Measurements from ENCODE around the gene MRFAP1L1.
"Not testable (repeated sequence)": the region's sequence is repeated elsewhere in the genome, so short reads cannot be mapped to it uniquely, and the experiment has no call there.

MRFAP1L1 gene

GRCh38 chr4:6709230-6710114 is at the start of gene MRFAP1L1:
Gene MRFAP1L1, minus strand, starts transcription at chr4:6709865. Its CDS starts 236 bp downstream, at chr4:6709629.
- no peaks in the 10 kb centered on the region; the same call in 1 of the 2 replicates for H3K79me2 ChIP-seq (ENCODE audit: insufficient read depth, low read length)
- peak within 1 kb of the TSS; percentile 67 for H3K9ac ChIP-seq (ENCODE audit: low read length)
- TF ChIP-seq CTCF (IDR thresholded peaks at IDR 0.05; ENCODE audit: low read length) (no peak), EZH2 (IDR thresholded peaks at IDR 0.05; ENCODE audit: borderline replicate concordance, low read length) (no peak)
- H3K9me2 ChIP-seq (ENCODE audit: low read depth, low read length) = no peaks in the 10 kb centered on the region
- H3K36me3 ChIP-seq (ENCODE audit: insufficient read depth, low read length) = peaks cover 28% of the 10 kb centered on the region
- no peaks in the 10 kb centered on the region for H3K27me3 ChIP-seq (ENCODE audit: insufficient read depth, low read length)
- H3F3A ChIP-seq (ENCODE audit: insufficient read depth, low read length) = no peaks in the 10 kb centered on the region
- H4K20me1 ChIP-seq (ENCODE audit: insufficient read depth, low read length) = no peaks in the 10 kb centered on the region
- H2AFZ ChIP-seq (ENCODE audit: low read length) = 0 out of 2 replicates have a peak within 1 kb of the TSS, but pooled peaks have one; percentile 55
- peaks cover 17% of the 10 kb centered on the region for H3K4me1 ChIP-seq (ENCODE audit: insufficient read depth, low read length, severe bottlenecking)
- peak within 1 kb of the TSS; percentile 74 for H3K4me2 ChIP-seq (ENCODE audit: low read length)
- peak within 1 kb of the TSS; percentile 73 for H3K27ac ChIP-seq (ENCODE audit: low read depth, low read length, poor library complexity, severe bottlenecking)
- peak within 1 kb of the TSS; percentile 80 for H3K4me3 ChIP-seq (ENCODE audit: low read depth, low read length, poor library complexity, severe bottlenecking)
- H3K9me3 ChIP-seq (ENCODE audit: low read length) = peaks cover 10% of the 10 kb centered on the region; the same call in 1 of the 2 replicates

DNA sequence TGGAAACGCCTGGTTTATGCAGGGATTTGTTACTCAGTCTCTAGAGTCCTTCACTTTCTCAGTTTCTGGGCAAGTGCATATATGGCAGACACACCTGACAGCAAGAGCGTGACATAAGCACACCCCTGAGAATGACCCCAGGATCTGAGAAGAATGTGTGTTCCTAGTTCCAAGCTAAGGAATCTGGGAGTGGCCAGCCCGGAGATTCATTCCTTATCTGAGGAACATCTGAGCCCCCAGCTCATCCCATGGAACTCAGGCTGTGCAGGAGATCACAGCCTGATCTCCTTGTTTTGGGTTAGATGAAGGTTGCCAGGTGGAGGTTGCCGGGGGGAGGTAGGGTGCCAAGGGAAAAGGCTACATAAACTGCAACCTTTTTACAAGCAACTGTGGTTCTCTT is 49.1 kb upstream of the MRFAP1L1 start:
- no peaks in the 10 kb centered on the region for H3K4me1 ChIP-seq (ENCODE audit: insufficient read depth, low read length, severe bottlenecking)
- no peak overlapping the region for H2AFZ ChIP-seq (ENCODE audit: low read length)
- H3K9ac ChIP-seq (ENCODE audit: low read length) = no peak overlapping the region
- no peak overlapping the region for H3K27ac ChIP-seq (ENCODE audit: low read depth, low read length, poor library complexity, severe bottlenecking)
- no peaks in the 10 kb centered on the region for H4K20me1 ChIP-seq (ENCODE audit: insufficient read depth, low read length)
- no peak overlapping the region for H3K4me3 ChIP-seq (ENCODE audit: low read depth, low read length, poor library complexity, severe bottlenecking)
- H3K4me2 ChIP-seq (ENCODE audit: low read length) = no peak overlapping the region
- TF ChIP-seq CTCF (IDR thresholded peaks at IDR 0.05; ENCODE audit: low read length) (no peak), EZH2 (IDR thresholded peaks at IDR 0.05; ENCODE audit: borderline replicate concordance, low read length) (no peak)
- no peaks in the 10 kb centered on the region for H3K36me3 ChIP-seq (ENCODE audit: insufficient read depth, low read length)
- no peaks in the 10 kb centered on the region for H3K27me3 ChIP-seq (ENCODE audit: insufficient read depth, low read length)
- H3F3A ChIP-seq (ENCODE audit: insufficient read depth, low read length) = no peaks in the 10 kb centered on the region
- H3K9me2 ChIP-seq (ENCODE audit: low read depth, low read length) = no peaks in the 10 kb centered on the region
- no peaks in the 10 kb centered on the region for H3K9me3 ChIP-seq (ENCODE audit: low read length)
- H3K79me2 ChIP-seq (ENCODE audit: insufficient read depth, low read length) = no peaks in the 10 kb centered on the region

- H3K4me3 ChIP-seq (ENCODE audit: low read depth, low read length, poor library complexity, severe bottlenecking) = not testable (repeated sequence)
Observed at GRCh38 chr4:6756345-6756744, 46.7 kb upstream of the MRFAP1L1 start.

More at GRCh38 chr4:6756345-6756744, 46.7 kb upstream of the MRFAP1L1 start:
- not testable (repeated sequence) for H3K4me2 ChIP-seq (ENCODE audit: low read length); H2AFZ ChIP-seq (ENCODE audit: low read length); H3K9me3 ChIP-seq (ENCODE audit: low read length); H3K9ac ChIP-seq (ENCODE audit: low read length); H4K20me1 ChIP-seq (ENCODE audit: insufficient read depth, low read length); H3K27me3 ChIP-seq (ENCODE audit: insufficient read depth, low read length); H3F3A ChIP-seq (ENCODE audit: insufficient read depth, low read length); H3K4me1 ChIP-seq (ENCODE audit: insufficient read depth, low read length, severe bottlenecking); H3K36me3 ChIP-seq (ENCODE audit: insufficient read depth, low read length); H3K9me2 ChIP-seq (ENCODE audit: low read depth, low read length); H3K27ac ChIP-seq (ENCODE audit: low read depth, low read length, poor library complexity, severe bottlenecking); H3K79me2 ChIP-seq (ENCODE audit: insufficient read depth, low read length)

All from OCI-LY1 (cell line).